ENCODE results near the gene TSNAXIP1. TPM values are rescaled to one million over a fixed set of nuclear protein-coding genes. Genes with fewer than 3 reads are reported as not detected.

TSNAXIP1 gene
- total RNA-seq, 5 donors from 2014 or later (not counting 1 experiment from before 2014, with no cell fraction given): 0.30 to 0.45 (median 0.37) TPM

GRCh38 chr16:67872131-67872630 is 65.5 kb downstream of the TSNAXIP1 start:
- Histone ChIP-seq H3K9me3 (no peaks in the 10 kb centered on the region), H3K4me1 (ENCODE audit: control insufficient read depth in 1 of 2, extremely low read depth in 1 of 2, insufficient read depth in 2 of 2, low read length in 2 of 2) (peaks cover 14 to 43% of the 10 kb centered on the region in 2 experiments), H3K27me3 (replicated peaks in 1 of 2; ENCODE audit: control insufficient read depth in 2 of 2, extremely low read depth in 1 of 2, insufficient read depth in 2 of 2, low read length in 1 of 2) (no peaks in the 10 kb centered on the region), H3K36me3 (ENCODE audit: control insufficient read depth in 2 of 2, extremely low read depth in 1 of 2, insufficient read depth in 1 of 2, low read length in 1 of 2) (peaks cover 8 to 34% of the 10 kb centered on the region in 2 donors), H3K4me3 (ENCODE audit: control insufficient read depth in 1 of 2, extremely low read depth in 1 of 2, low read length in 1 of 2) (peak overlapping the region; percentile 85 to 94), H3K27ac (ENCODE audit: low read length) (peak overlapping the region; percentile 90)
- ATAC-seq (replicated peaks in 1 of 4) (no peak), DNase-seq (no peak)
- H3K9me3 Mint-ChIP-seq: no peaks in the 10 kb centered on the region
- H3K36me3 Mint-ChIP-seq: peaks cover 17% of the 10 kb centered on the region
- ChIA-PET CTCF (no interaction called here), POLR2A (no interaction called here)
- WGBS (ENCODE audit: insufficient coverage): no CpG with 5 or more reads among the region's 2 CpGs
- peak overlapping the region; percentile 87 to 91 for H3K27ac Mint-ChIP-seq
- H3K27me3 Mint-ChIP-seq: no peaks in the 10 kb centered on the region
- H3K4me3 Mint-ChIP-seq: peak overlapping the region; percentile 90 to 95 (median 92)
- peaks cover 29 to 42% (median 35%) of the 10 kb centered on the region in 3 donors for H3K4me1 Mint-ChIP-seq

GRCh38 chr16:67872631-67873434 is 66.1 kb downstream of the TSNAXIP1 start, which contains the start of gene EDC4:
Gene EDC4, plus strand, starts transcription at chr16:67873052. Its CDS starts 210 bp downstream, at chr16:67873262.
- WGBS (ENCODE audit: insufficient coverage): 2% methylated on average over 71 of the region's 72 CpGs
- DNase-seq (peak; percentile 63 to 91 (median 82)), ATAC-seq (replicated peaks in 1 of 4) (peak; percentile 91 to 96 (median 92))
- Histone ChIP-seq H3K36me3 (ENCODE audit: control insufficient read depth in 2 of 2, extremely low read depth in 1 of 2, insufficient read depth in 1 of 2, low read length in 1 of 2) (peaks cover 11 to 35% of the 10 kb centered on the region in 2 donors), H3K27ac (ENCODE audit: low read length) (peak within 1 kb of the TSS; percentile 90), H3K4me3 (ENCODE audit: control insufficient read depth in 1 of 2, extremely low read depth in 1 of 2, low read length in 1 of 2) (peak within 1 kb of the TSS; percentile 85 to 94), H3K9me3 (no peaks in the 10 kb centered on the region), H3K27me3 (replicated peaks in 1 of 2; ENCODE audit: control insufficient read depth in 2 of 2, extremely low read depth in 1 of 2, insufficient read depth in 2 of 2, low read length in 1 of 2) (no peaks in the 10 kb centered on the region), H3K4me1 (ENCODE audit: control insufficient read depth in 1 of 2, extremely low read depth in 1 of 2, insufficient read depth in 2 of 2, low read length in 2 of 2) (peaks cover 14 to 43% of the 10 kb centered on the region in 2 experiments)
- ChIA-PET CTCF (interaction anchor here in 1 of 2 donors (0.8 kb wide), 1 partner anchor 11 kb away, joined by 3 read pairs; no protein-coding TSS in a partner anchor), POLR2A (no interaction called here)
- H3K36me3 Mint-ChIP-seq: peaks cover 24% of the 10 kb centered on the region
- H3K27ac Mint-ChIP-seq: peak within 1 kb of the TSS; percentile 89 to 91
- peak within 1 kb of the TSS; percentile 90 to 95 (median 92) for H3K4me3 Mint-ChIP-seq
- no peaks in the 10 kb centered on the region for H3K9me3 Mint-ChIP-seq
- no peaks in the 10 kb centered on the region for H3K27me3 Mint-ChIP-seq
- peaks cover 29 to 42% (median 35%) of the 10 kb centered on the region in 3 donors for H3K4me1 Mint-ChIP-seq

- H3K36me3 ChIP-seq (ENCODE audit: control insufficient read depth in 2 of 2, extremely low read depth in 1 of 2, insufficient read depth in 1 of 2, low read length in 1 of 2): peaks cover 19 to 38% of the 10 kb centered on the region in 2 donors
- Mint-ChIP-seq H3K27me3 (no peaks in the 10 kb centered on the region), H3K4me3 (peak overlapping the region; percentile 90 to 95 (median 92)), H3K4me1 (peaks cover 29 to 42% (median 35%) of the 10 kb centered on the region in 3 donors), H3K27ac (peak overlapping the region; percentile 89 to 91), H3K9me3 (no peaks in the 10 kb centered on the region), H3K36me3 (peaks cover 26% of the 10 kb centered on the region)
- peak in 3 of 4 experiments; percentile 4 to 20 (median 15) for ATAC-seq (replicated peaks in 1 of 4)
- 5% methylated on average over 19 of the region's 23 CpGs for WGBS (ENCODE audit: insufficient coverage)
- peak overlapping the region; percentile 85 to 94 for H3K4me3 ChIP-seq (ENCODE audit: control insufficient read depth in 1 of 2, extremely low read depth in 1 of 2, low read length in 1 of 2)
- CTCF ChIA-PET: interaction anchor here (0.8 to 1.0 kb wide), 2 partner anchors 10 to 61 kb away, joined by 3 read pairs; no protein-coding TSS in a partner anchor
- no peaks in the 10 kb centered on the region for H3K9me3 ChIP-seq
- POLR2A ChIA-PET: interaction anchor here in 1 of 2 donors (0.6 kb wide), 1 partner anchor 835 kb away, joined by 5 read pairs; no protein-coding TSS in a partner anchor
- H3K4me1 ChIP-seq (ENCODE audit: control insufficient read depth in 1 of 2, extremely low read depth in 1 of 2, insufficient read depth in 2 of 2, low read length in 2 of 2): peaks cover 14 to 43% of the 10 kb centered on the region in 2 experiments
- no peak for DNase-seq
- H3K27ac ChIP-seq (ENCODE audit: low read length): peak overlapping the region; percentile 58
- no peaks in the 10 kb centered on the region for H3K27me3 ChIP-seq (replicated peaks in 1 of 2; ENCODE audit: control insufficient read depth in 2 of 2, extremely low read depth in 1 of 2, insufficient read depth in 2 of 2, low read length in 1 of 2)
Measured at GRCh38 chr16:67873435-67874370, 67.0 kb downstream of the TSNAXIP1 start.

GRCh38 chr16:67874372-67874771 is 67.7 kb downstream of the TSNAXIP1 start:
- Histone ChIP-seq H3K27me3 (replicated peaks in 1 of 2; ENCODE audit: control insufficient read depth in 2 of 2, extremely low read depth in 1 of 2, insufficient read depth in 2 of 2, low read length in 1 of 2) (no peaks in the 10 kb centered on the region), H3K4me3 (ENCODE audit: control insufficient read depth in 1 of 2, extremely low read depth in 1 of 2, low read length in 1 of 2) (peak overlapping the region; percentile 85 to 94), H3K36me3 (ENCODE audit: control insufficient read depth in 2 of 2, extremely low read depth in 1 of 2, insufficient read depth in 1 of 2, low read length in 1 of 2) (peaks cover 23 to 44% of the 10 kb centered on the region in 2 donors), H3K27ac (ENCODE audit: low read length) (no peak overlapping the region), H3K9me3 (no peaks in the 10 kb centered on the region), H3K4me1 (ENCODE audit: control insufficient read depth in 1 of 2, extremely low read depth in 1 of 2, insufficient read depth in 2 of 2, low read length in 2 of 2) (peaks cover 14 to 43% of the 10 kb centered on the region in 2 experiments)
- peak overlapping the region; percentile 90 to 95 (median 92) for H3K4me3 Mint-ChIP-seq
- ChIA-PET CTCF (interaction anchor here in 1 of 2 donors (1.0 kb wide), 1 partner anchor 60 kb away, joined by 3 read pairs; no protein-coding TSS in a partner anchor), POLR2A (no interaction called here)
- H3K27me3 Mint-ChIP-seq: no peaks in the 10 kb centered on the region
- peak overlapping the region; percentile 50 to 77 for H3K27ac Mint-ChIP-seq
- H3K9me3 Mint-ChIP-seq: no peaks in the 10 kb centered on the region
- ATAC-seq (replicated peaks in 1 of 4) (no peak), DNase-seq (no peak)
- H3K4me1 Mint-ChIP-seq: peaks cover 29 to 42% (median 35%) of the 10 kb centered on the region in 3 donors
- H3K36me3 Mint-ChIP-seq: peaks cover 32% of the 10 kb centered on the region
- WGBS (ENCODE audit: insufficient coverage): 75% methylated on average over 3 of the region's 3 CpGs

- CTCF ChIA-PET: no interaction called here
- no peaks in the 10 kb centered on the region for H3K9me3 ChIP-seq
- peaks cover 14 to 43% of the 10 kb centered on the region in 2 experiments for H3K4me1 ChIP-seq (ENCODE audit: control insufficient read depth in 1 of 2, extremely low read depth in 1 of 2, insufficient read depth in 2 of 2, low read length in 2 of 2)
- no peaks in the 10 kb centered on the region for H3K27me3 ChIP-seq (replicated peaks in 1 of 2; ENCODE audit: control insufficient read depth in 2 of 2, extremely low read depth in 1 of 2, insufficient read depth in 2 of 2, low read length in 1 of 2)
- no peak for ATAC-seq (replicated peaks in 1 of 4)
- 98% methylated on average over 8 of the region's 11 CpGs for WGBS (ENCODE audit: insufficient coverage)
- peaks cover 37 to 67% of the 10 kb centered on the region in 2 donors for H3K36me3 ChIP-seq (ENCODE audit: control insufficient read depth in 2 of 2, extremely low read depth in 1 of 2, insufficient read depth in 1 of 2, low read length in 1 of 2)
- Mint-ChIP-seq H3K4me3 (no peak overlapping the region), H3K36me3 (peaks cover 41% of the 10 kb centered on the region), H3K27ac (no peak overlapping the region), H3K4me1 (peaks cover 29 to 42% (median 35%) of the 10 kb centered on the region in 3 donors), H3K9me3 (no peaks in the 10 kb centered on the region), H3K27me3 (no peaks in the 10 kb centered on the region)
- no peak overlapping the region for H3K27ac ChIP-seq (ENCODE audit: low read length)
- POLR2A ChIA-PET: no interaction called here
- H3K4me3 ChIP-seq (ENCODE audit: control insufficient read depth in 1 of 2, extremely low read depth in 1 of 2, low read length in 1 of 2): no peak overlapping the region
- DNase-seq: no peak
Measured at GRCh38 chr16:67877064-67877463, 70.4 kb downstream of the TSNAXIP1 start.

Measured in T-cell (primary cell).